Panc1 (cell line): ENCODE data around the gene DPT. TPM values are rescaled to one million over a fixed set of nuclear protein-coding genes. Genes with fewer than 3 reads are reported as not detected.

Source experiments
- ATAC-seq: fragments of 200-7000 bp; cut with Tn5 transposase; 2 replicates; pipeline ENCODE4 v1.9.1; 2020; ENCODE audit warnings: mild to moderate bottlenecking, moderate library complexity
- BruUV-seq: library from RNA; stranded (reverse); fragments of 400-500 nt; replicated peaks from 2 replicates; lab custom pipeline; 2021; lab: Mats Ljungman, UMichigan
- CTCF ChIA-PET: fragments of 300-600 bp; sonication (Branson Sonifier 250); formaldehyde crosslinking; loops from one replicate; lab custom pipeline; 2022; ENCODE audit warnings: antibody characterized with exemption; lab: Charles Lee
- POLR2A ChIA-PET: fragments of 300-600 bp; sonication (Branson Sonifier 250); formaldehyde crosslinking; loops from one replicate; lab custom pipeline; 2022; ENCODE audit warnings: antibody characterized with exemption; lab: Charles Lee
- DNase-seq: peaks from one replicate; pipeline ENCODE4 v3.0.0-alpha.2; 2010; ENCODE audit warnings: low read depth, low spot score
- H3K27ac ChIP-seq: 2 replicates; pipeline ENCODE4 v1.5.1; 2011; ENCODE audit warnings: mild to moderate bottlenecking, low read length, inconsistent platforms
- H3K27me3 ChIP-seq: fragments of 200-500 bp; sonication (Bioruptor generic); 2 replicates; pipeline ENCODE4 v1.6.0; 2014; ENCODE audit warnings: low read length, inconsistent platforms; ENCODE audit not compliant: control insufficient read depth, insufficient read depth
- H3K36me3 ChIP-seq: fragments of 200-500 bp; sonication (Bioruptor generic); 2 replicates; pipeline ENCODE4 v1.5.1; 2014; ENCODE audit warnings: inconsistent platforms, mild to moderate bottlenecking, low read length, moderate library complexity; ENCODE audit not compliant: control insufficient read depth, insufficient read depth
- H3K4me1 ChIP-seq: 2 replicates; pipeline ENCODE4 v1.5.1; 2011; ENCODE audit warnings: inconsistent platforms, mild to moderate bottlenecking, low read length, moderate library complexity; ENCODE audit not compliant: control insufficient read depth, insufficient read depth
- H3K4me3 ChIP-seq, 2 experiments: 2 replicates each; pipeline ENCODE4 v1.5.1; 2011 to 2012; ENCODE audit warnings: low read depth in 2 of 2, low read length in 2 of 2, mild to moderate bottlenecking in 2 of 2, inconsistent platforms in 1 of 2, moderate library complexity in 1 of 2
- H3K9me3 ChIP-seq: fragments of 200-500 bp; sonication (Bioruptor generic); 2 replicates; pipeline ENCODE4 v1.5.1; 2014; ENCODE audit warnings: low read depth, mild to moderate bottlenecking, inconsistent platforms, low read length, moderate library complexity; ENCODE audit not compliant: control insufficient read depth, insufficient read depth
- CTCF ChIP-seq: fragments of 450-650 bp; IDR thresholded peaks from 2 replicates; pipeline ENCODE4 v1.5.1; 2017; ENCODE audit warnings: mild to moderate bottlenecking
- POLR2AphosphoS5 ChIP-seq: IDR thresholded peaks from 2 replicates; pipeline ENCODE4 v1.6.1; 2012; ENCODE audit warnings: mild to moderate bottlenecking, low read depth, low read length, moderate library complexity
- REST ChIP-seq, 2 experiments: IDR thresholded peaks; 2 replicates each; pipeline ENCODE4 v1.6.1; 2011 to 2012; ENCODE audit warnings: low read depth in 2 of 2, control low read depth in 1 of 2, low read length in 1 of 2, mild to moderate bottlenecking in 1 of 2, moderate library complexity in 1 of 2; ENCODE audit not compliant: insufficient read depth in 1 of 2
- SIN3A ChIP-seq: IDR thresholded peaks from 2 replicates; pipeline ENCODE4 v1.6.1; 2012; ENCODE audit warnings: low read depth, mild to moderate bottlenecking, low read length, moderate library complexity, borderline replicate concordance; ENCODE audit not compliant: insufficient read depth
- TCF7L2 ChIP-seq: IDR thresholded peaks from 2 replicates; pipeline ENCODE4 v1.6.1; 2011; ENCODE audit warnings: mild to moderate bottlenecking, low read depth, low read length, inconsistent platforms
- in situ Hi-C: cut with HindIII; loops from 2 replicates; pipeline ENCODE4 v1.10.0; 2016; ENCODE audit warnings: low sequenced_read_pairs, low pct_unique_long_range_greater_than_20kb
- intact Hi-C: fragments of 100-400 bp; cut with micrococcal nuclease; formaldehyde crosslinking; loops from one replicate; pipeline ENCODE4 v1.10.0; 2022; ENCODE audit not compliant: unreplicated experiment
- total RNA-seq: library from RNA; stranded (reverse); gene quantifications from one replicate; pipeline ENCODE4 v1.2.1, GENCODE V29; 2021; ENCODE audit not compliant: unreplicated experiment

The DPT gene
- total RNA-seq, 1 experiment from 2014 or later, result not detected

GRCh38 chr1:168742994-168743650 lies 14.1 kb upstream of the DPT start:
- no TSS peak for BruUV-seq
- H3K27ac ChIP-seq, result no peak overlapping the region; the same call in 1 of the 2 replicates
- H3K4me3 ChIP-seq, result no peak overlapping the region
- H3K9me3 ChIP-seq, result no peaks in the 10 kb centered on the region
- TF ChIP-seq POLR2AphosphoS5 (no peak), CTCF (no peak), REST (IDR thresholded peaks at IDR 0.05; ENCODE audit: insufficient read depth in 1 of 2, low read depth in 2 of 2, low read length in 1 of 2) (no peak), TCF7L2 (no peak)
- no peaks in the 10 kb centered on the region for H3K27me3 ChIP-seq
- CTCF ChIA-PET, result no interaction called here
- H3K36me3 ChIP-seq, result no peaks in the 10 kb centered on the region
- H3K4me1 ChIP-seq, result no peaks in the 10 kb centered on the region
- POLR2A ChIA-PET, result interaction anchor here (1.1 kb wide), 1 partner anchor 9 kb away, joined by 3 read pairs; no protein-coding TSS in a partner anchor
- in situ Hi-C loops (no loop called here), intact Hi-C loops (no loop called here)
- ATAC-seq (no peak), DNase-seq (no peak)

- ATAC-seq, result no peak
- ChIA-PET POLR2A (no interaction called here), CTCF (no interaction called here)
- Histone ChIP-seq H3K27ac (no peak overlapping the region), H3K27me3 (no peaks in the 10 kb centered on the region), H3K9me3 (no peaks in the 10 kb centered on the region), H3K36me3 (no peaks in the 10 kb centered on the region), H3K4me3 (no peak overlapping the region), H3K4me1 (0 out of 2 replicates have a peak, but pooled peaks cover 4% of the 10 kb centered on the region)
- intact Hi-C loops, result no loop called here
- BruUV-seq, result no TSS peak
- in situ Hi-C loops, result no loop called here
- TF ChIP-seq POLR2AphosphoS5 (no peak), TCF7L2 (no peak), SIN3A (no peak), REST (IDR thresholded peaks at IDR 0.05; ENCODE audit: insufficient read depth in 1 of 2, low read depth in 2 of 2, low read length in 1 of 2) (no peak), CTCF (no peak)
- DNase-seq, result no peak
Measured at GRCh38 chr1:168742386-168742785, 13.4 kb upstream of the DPT start.
